Panc1 (cell line): ENCODE data around the gene ZSCAN10. TPM values are rescaled to one million over a fixed set of nuclear protein-coding genes. Genes with fewer than 3 reads are reported as not detected.

ENCODE experiments used
- ATAC-seq: fragments of 200-7000 bp; cut with Tn5 transposase; 2 replicates; pipeline ENCODE4 v1.9.1; 2020; ENCODE audit warnings: mild to moderate bottlenecking, moderate library complexity
- BruUV-seq: library from RNA; stranded (reverse); fragments of 400-500 nt; replicated peaks from 2 replicates; lab custom pipeline; 2021; lab: Mats Ljungman, UMichigan
- CTCF ChIA-PET: fragments of 300-600 bp; sonication (Branson Sonifier 250); formaldehyde crosslinking; loops from one replicate; lab custom pipeline; 2022; ENCODE audit warnings: antibody characterized with exemption; lab: Charles Lee
- POLR2A ChIA-PET: fragments of 300-600 bp; sonication (Branson Sonifier 250); formaldehyde crosslinking; loops from one replicate; lab custom pipeline; 2022; ENCODE audit warnings: antibody characterized with exemption; lab: Charles Lee
- DNase-seq: peaks from one replicate; pipeline ENCODE4 v3.0.0-alpha.2; 2010; ENCODE audit warnings: low read depth, low spot score
- H3K27ac ChIP-seq: 2 replicates; pipeline ENCODE4 v1.5.1; 2011; ENCODE audit warnings: mild to moderate bottlenecking, low read length, inconsistent platforms
- H3K27me3 ChIP-seq: fragments of 200-500 bp; sonication (Bioruptor generic); 2 replicates; pipeline ENCODE4 v1.6.0; 2014; ENCODE audit warnings: low read length, inconsistent platforms; ENCODE audit not compliant: control insufficient read depth, insufficient read depth
- H3K36me3 ChIP-seq: fragments of 200-500 bp; sonication (Bioruptor generic); 2 replicates; pipeline ENCODE4 v1.5.1; 2014; ENCODE audit warnings: inconsistent platforms, mild to moderate bottlenecking, low read length, moderate library complexity; ENCODE audit not compliant: control insufficient read depth, insufficient read depth
- H3K4me1 ChIP-seq: 2 replicates; pipeline ENCODE4 v1.5.1; 2011; ENCODE audit warnings: inconsistent platforms, mild to moderate bottlenecking, low read length, moderate library complexity; ENCODE audit not compliant: control insufficient read depth, insufficient read depth
- H3K4me3 ChIP-seq, 2 experiments: 2 replicates each; pipeline ENCODE4 v1.5.1; 2011 to 2012; ENCODE audit warnings: low read depth in 2 of 2, low read length in 2 of 2, mild to moderate bottlenecking in 2 of 2, inconsistent platforms in 1 of 2, moderate library complexity in 1 of 2
- H3K9me3 ChIP-seq: fragments of 200-500 bp; sonication (Bioruptor generic); 2 replicates; pipeline ENCODE4 v1.5.1; 2014; ENCODE audit warnings: low read depth, mild to moderate bottlenecking, inconsistent platforms, low read length, moderate library complexity; ENCODE audit not compliant: control insufficient read depth, insufficient read depth
- CTCF ChIP-seq: fragments of 450-650 bp; IDR thresholded peaks from 2 replicates; pipeline ENCODE4 v1.5.1; 2017; ENCODE audit warnings: mild to moderate bottlenecking
- POLR2AphosphoS5 ChIP-seq: IDR thresholded peaks from 2 replicates; pipeline ENCODE4 v1.6.1; 2012; ENCODE audit warnings: mild to moderate bottlenecking, low read depth, low read length, moderate library complexity
- REST ChIP-seq, 2 experiments: IDR thresholded peaks; 2 replicates each; pipeline ENCODE4 v1.6.1; 2011 to 2012; ENCODE audit warnings: low read depth in 2 of 2, control low read depth in 1 of 2, low read length in 1 of 2, mild to moderate bottlenecking in 1 of 2, moderate library complexity in 1 of 2; ENCODE audit not compliant: insufficient read depth in 1 of 2
- SIN3A ChIP-seq: IDR thresholded peaks from 2 replicates; pipeline ENCODE4 v1.6.1; 2012; ENCODE audit warnings: low read depth, mild to moderate bottlenecking, low read length, moderate library complexity, borderline replicate concordance; ENCODE audit not compliant: insufficient read depth
- TCF7L2 ChIP-seq: IDR thresholded peaks from 2 replicates; pipeline ENCODE4 v1.6.1; 2011; ENCODE audit warnings: mild to moderate bottlenecking, low read depth, low read length, inconsistent platforms
- in situ Hi-C: cut with HindIII; loops from 2 replicates; pipeline ENCODE4 v1.10.0; 2016; ENCODE audit warnings: low sequenced_read_pairs, low pct_unique_long_range_greater_than_20kb
- intact Hi-C: fragments of 100-400 bp; cut with micrococcal nuclease; formaldehyde crosslinking; loops from one replicate; pipeline ENCODE4 v1.10.0; 2022; ENCODE audit not compliant: unreplicated experiment
- total RNA-seq: library from RNA; stranded (reverse); gene quantifications from one replicate; pipeline ENCODE4 v1.2.1, GENCODE V29; 2021; ENCODE audit not compliant: unreplicated experiment

Gene ZSCAN10
- total RNA-seq, 1 experiment from 2014 or later: 0.21 TPM

GRCh38 chr16:3085868-3086595 is 13.1 kb downstream of the ZSCAN10 start:
- no peak overlapping the region for H3K4me3 ChIP-seq
- no peaks in the 10 kb centered on the region for H3K9me3 ChIP-seq
- intact Hi-C loops (no loop called here), in situ Hi-C loops (no loop called here)
- no TSS peak for BruUV-seq
- H3K4me1 ChIP-seq: no peaks in the 10 kb centered on the region
- DNase-seq: no peak
- no peak for TF ChIP-seq SIN3A
- TF ChIP-seq CTCF: no peak
- TF ChIP-seq TCF7L2: no peak
- TF ChIP-seq REST (IDR thresholded peaks at IDR 0.05; ENCODE audit: insufficient read depth in 1 of 2, low read depth in 2 of 2, low read length in 1 of 2): no peak
- no peak for TF ChIP-seq POLR2AphosphoS5
- H3K27me3 ChIP-seq: no peaks in the 10 kb centered on the region
- H3K27ac ChIP-seq: no peak overlapping the region
- ATAC-seq: no peak
- POLR2A ChIA-PET: no interaction called here
- CTCF ChIA-PET: no interaction called here
- no peaks in the 10 kb centered on the region for H3K36me3 ChIP-seq

DNA sequence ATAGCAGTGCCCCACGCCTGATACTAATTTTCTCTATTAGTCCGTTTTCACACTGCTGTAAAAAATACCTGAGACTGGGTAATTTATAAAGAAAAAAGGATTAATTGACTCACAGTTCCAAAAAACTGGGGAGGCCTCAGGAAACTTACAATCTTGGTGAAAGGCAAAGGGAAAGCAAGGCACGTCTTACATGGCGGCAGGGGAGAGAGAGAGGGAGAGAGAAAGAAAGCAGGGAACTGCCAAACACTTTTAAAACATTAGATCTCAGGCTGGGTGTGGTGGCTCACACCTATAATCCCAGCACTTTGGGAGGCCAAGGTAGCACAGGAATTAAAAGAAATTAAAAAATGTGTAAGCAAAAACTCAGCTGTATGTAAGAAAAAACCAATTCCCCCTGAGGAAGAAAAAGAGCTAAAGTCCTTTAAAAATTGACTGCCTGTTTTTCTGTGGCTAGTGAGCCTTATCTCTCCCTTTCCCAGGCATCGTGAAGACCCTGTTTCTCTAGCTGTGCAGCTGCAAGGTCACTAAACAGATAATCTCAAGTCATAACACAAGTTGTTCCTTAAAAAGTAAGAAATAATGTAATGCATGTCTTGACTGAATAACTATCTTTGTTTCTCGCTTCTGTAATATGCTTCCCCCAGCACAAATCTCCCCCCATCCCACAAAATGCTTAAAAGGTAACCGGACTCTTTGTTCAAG is 14.0 kb downstream of the ZSCAN10 start:
- Histone ChIP-seq H3K4me3 (no peak overlapping the region), H3K9me3 (no peaks in the 10 kb centered on the region), H3K4me1 (no peaks in the 10 kb centered on the region), H3K27me3 (no peaks in the 10 kb centered on the region), H3K36me3 (no peaks in the 10 kb centered on the region), H3K27ac (no peak overlapping the region)
- in situ Hi-C loops: no loop called here
- ChIA-PET CTCF (no interaction called here), POLR2A (no interaction called here)
- intact Hi-C loops: no loop called here
- no TSS peak for BruUV-seq
- TF ChIP-seq POLR2AphosphoS5 (no peak), TCF7L2 (no peak), REST (IDR thresholded peaks at IDR 0.05; ENCODE audit: insufficient read depth in 1 of 2, low read depth in 2 of 2, low read length in 1 of 2) (no peak), CTCF (no peak), SIN3A (no peak)
- DNase-seq (no peak), ATAC-seq (no peak)
